Thyroid gland (tissue), 4 donors: ENCODE measurements around the gene RAB4B.

Experiments
- POLR2A ChIP-seq, 2 donors: fragments of 450-650 bp; IDR thresholded peaks; one replicate each; pipeline ENCODE4 v1.6.1; 2017; ENCODE audit warnings: antibody characterized with exemption in 2 of 2, mild to moderate bottlenecking in 2 of 2, moderate library complexity in 1 of 2
- TF ChIP-seq, protein P1 (sequence below), 6 experiments: fragments of 200-600 bp in 3 of 6; fragments of 450-650 bp in 3 of 6; sonication (generic) in 3 of 6; IDR thresholded peaks; one replicate each; pipeline ENCODE4 v1.5.1; 2016 to 2019; ENCODE audit warnings: antibody characterized with exemption in 6 of 6, mild to moderate bottlenecking in 2 of 6, inconsistent platforms in 1 of 6, moderate library complexity in 1 of 6

DNA sequence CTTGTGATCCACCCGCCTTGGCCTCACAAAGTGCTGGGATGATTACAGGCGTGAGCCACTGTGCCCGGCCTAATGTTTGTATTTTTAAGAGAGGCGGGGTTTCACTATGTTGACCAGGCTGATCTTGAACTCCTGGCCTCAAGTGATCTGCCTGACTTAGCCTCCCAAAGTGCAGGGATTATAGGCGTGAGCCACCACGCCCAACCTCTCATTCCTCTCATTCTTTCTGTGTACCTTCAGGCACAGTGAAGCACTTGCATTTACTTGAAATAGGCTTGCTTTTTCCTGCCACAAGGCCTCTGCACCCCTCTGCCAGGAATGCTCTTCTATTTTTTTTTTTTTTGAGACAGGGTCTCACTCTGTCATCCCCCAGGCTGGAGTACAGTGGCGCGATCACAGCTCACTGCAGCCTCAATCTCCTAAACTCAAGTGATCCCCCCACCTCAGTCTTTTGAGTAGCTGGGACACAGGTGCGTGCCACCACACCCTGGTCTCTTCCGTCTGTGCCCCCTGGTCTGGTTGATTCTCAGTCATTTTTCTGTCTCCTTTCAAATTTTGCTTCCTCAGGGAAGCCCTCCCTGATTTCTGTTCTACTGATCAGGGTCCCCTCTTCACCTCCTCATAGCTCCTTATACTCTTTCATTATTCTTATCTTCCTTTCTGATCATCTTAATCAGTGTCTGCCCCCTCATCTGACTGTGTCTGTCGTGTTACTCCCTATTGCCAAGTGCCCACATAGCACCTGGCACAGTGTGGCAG, 42.9 kb upstream of the RAB4B start:
- TF ChIP-seq, protein P1, sequence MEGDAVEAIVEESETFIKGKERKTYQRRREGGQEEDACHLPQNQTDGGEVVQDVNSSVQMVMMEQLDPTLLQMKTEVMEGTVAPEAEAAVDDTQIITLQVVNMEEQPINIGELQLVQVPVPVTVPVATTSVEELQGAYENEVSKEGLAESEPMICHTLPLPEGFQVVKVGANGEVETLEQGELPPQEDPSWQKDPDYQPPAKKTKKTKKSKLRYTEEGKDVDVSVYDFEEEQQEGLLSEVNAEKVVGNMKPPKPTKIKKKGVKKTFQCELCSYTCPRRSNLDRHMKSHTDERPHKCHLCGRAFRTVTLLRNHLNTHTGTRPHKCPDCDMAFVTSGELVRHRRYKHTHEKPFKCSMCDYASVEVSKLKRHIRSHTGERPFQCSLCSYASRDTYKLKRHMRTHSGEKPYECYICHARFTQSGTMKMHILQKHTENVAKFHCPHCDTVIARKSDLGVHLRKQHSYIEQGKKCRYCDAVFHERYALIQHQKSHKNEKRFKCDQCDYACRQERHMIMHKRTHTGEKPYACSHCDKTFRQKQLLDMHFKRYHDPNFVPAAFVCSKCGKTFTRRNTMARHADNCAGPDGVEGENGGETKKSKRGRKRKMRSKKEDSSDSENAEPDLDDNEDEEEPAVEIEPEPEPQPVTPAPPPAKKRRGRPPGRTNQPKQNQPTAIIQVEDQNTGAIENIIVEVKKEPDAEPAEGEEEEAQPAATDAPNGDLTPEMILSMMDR (IDR thresholded peaks at IDR 0.05), result no peak
- no peak for TF ChIP-seq POLR2A (IDR thresholded peaks at IDR 0.05)
